Measurements from ENCODE around the gene NEURL3.

DNA sequence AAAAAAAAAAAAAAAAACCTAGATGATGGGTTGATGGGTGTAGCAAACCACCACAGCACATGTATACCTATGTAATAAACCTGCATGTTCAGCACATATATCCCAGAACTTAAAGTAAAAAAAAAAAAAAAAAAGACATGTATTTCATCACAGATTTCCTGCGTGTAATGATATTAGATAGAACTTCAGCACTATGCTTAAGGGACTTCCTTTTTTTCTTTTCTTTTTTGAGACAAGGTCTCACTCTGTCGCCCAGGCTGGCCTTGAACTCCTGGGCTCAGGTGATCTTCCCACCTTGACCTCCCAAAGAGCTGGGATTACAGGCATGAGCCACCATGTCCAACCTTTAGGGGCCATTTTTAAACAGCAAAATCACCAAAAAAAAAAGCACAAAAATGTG, 42.0 kb downstream of the NEURL3 start:
- TF ChIP-seq, protein P1, sequence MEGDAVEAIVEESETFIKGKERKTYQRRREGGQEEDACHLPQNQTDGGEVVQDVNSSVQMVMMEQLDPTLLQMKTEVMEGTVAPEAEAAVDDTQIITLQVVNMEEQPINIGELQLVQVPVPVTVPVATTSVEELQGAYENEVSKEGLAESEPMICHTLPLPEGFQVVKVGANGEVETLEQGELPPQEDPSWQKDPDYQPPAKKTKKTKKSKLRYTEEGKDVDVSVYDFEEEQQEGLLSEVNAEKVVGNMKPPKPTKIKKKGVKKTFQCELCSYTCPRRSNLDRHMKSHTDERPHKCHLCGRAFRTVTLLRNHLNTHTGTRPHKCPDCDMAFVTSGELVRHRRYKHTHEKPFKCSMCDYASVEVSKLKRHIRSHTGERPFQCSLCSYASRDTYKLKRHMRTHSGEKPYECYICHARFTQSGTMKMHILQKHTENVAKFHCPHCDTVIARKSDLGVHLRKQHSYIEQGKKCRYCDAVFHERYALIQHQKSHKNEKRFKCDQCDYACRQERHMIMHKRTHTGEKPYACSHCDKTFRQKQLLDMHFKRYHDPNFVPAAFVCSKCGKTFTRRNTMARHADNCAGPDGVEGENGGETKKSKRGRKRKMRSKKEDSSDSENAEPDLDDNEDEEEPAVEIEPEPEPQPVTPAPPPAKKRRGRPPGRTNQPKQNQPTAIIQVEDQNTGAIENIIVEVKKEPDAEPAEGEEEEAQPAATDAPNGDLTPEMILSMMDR (IDR thresholded peaks at IDR 0.05; ENCODE audit: insufficient read depth, low read length), result no peak
- no peak for TF ChIP-seq GABPA (IDR thresholded peaks at IDR 0.05; ENCODE audit: low read depth)

Data from HL-60 (cell line).